DND-41 (cell line): ENCODE data around the gene TMEM185A.

ENCODE experiments used
- CTCF ChIP-seq: IDR thresholded peaks from 2 replicates; pipeline ENCODE4 v1.5.1; 2012; ENCODE audit warnings: borderline replicate concordance, low read length, moderate library complexity, mild to moderate bottlenecking; ENCODE audit not compliant: poor library complexity, severe bottlenecking; ENCODE audit errors: extremely low read depth
- EZH2 ChIP-seq: IDR thresholded peaks from 3 replicates; pipeline ENCODE4 v1.6.1; 2012; ENCODE audit warnings: borderline replicate concordance, low read depth, mild to moderate bottlenecking, moderate library complexity, low read length, inconsistent platforms; ENCODE audit not compliant: severe bottlenecking

GRCh38 chrX:149631234-149632165 is at the start of gene TMEM185A:
- no peak for TF ChIP-seq CTCF
- TF ChIP-seq EZH2: no peak
